CD4-positive, alpha-beta T cell treated with Interferon alpha-2 for 1 hour (primary cell): ENCODE data around the gene TMEM132D.
"Not testable (repeated sequence)": the region's sequence is repeated elsewhere in the genome, so short reads cannot be mapped to it uniquely, and the experiment has no call there.

ENCODE experiments used
- DNase-seq, 2 donors: peaks; one replicate each; pipeline ENCODE4 v3.0.0-alpha.2; 2020 to 2022

The TMEM132D gene

DNA sequence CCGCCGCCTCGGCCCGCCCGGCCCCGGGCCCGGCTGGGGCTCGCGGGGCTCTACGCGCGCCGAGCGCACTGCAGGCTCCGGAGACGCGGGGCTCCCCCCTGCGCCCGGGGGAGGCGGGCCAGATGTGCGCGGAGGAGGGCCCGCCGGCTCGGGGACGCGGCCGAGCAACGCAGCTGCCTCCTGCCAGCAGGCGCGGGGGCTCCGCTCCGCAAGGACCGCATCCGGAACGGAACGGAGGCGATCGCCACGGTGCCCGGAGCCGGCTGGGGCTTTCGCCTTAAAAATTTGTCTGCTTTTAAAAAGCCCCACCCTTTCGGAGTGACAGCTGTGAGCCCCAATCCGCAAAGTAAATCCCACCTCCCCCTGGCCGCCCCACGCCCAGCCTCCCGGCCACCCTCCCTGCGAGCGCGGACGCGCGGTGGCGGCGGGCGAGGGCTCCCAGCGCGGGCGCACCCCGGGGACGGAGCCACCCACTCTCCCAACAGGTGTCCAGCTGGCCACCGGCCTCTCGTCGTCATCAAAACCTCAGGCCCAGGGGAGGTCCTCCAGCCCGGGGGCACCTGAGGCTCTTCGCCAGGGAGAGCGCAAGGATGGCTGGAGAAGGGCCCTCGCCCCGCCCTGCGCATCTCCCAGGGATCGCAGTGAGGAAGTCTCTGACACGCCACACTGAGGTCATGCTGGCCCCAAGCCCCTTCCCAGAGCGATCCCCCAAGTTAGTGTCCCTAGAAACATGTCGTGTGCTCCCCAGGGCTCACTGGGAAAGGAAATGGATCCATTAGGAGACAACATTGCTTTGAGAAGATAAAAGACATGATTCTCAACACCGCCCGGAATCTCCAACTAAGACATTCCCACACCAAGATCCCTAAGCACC, at the start of gene TMEM132D:
Gene TMEM132D (minus strand): TSS at position 70 of the 874 bp plus-strand sequence.
- DNase-seq, result no peak

DNA sequence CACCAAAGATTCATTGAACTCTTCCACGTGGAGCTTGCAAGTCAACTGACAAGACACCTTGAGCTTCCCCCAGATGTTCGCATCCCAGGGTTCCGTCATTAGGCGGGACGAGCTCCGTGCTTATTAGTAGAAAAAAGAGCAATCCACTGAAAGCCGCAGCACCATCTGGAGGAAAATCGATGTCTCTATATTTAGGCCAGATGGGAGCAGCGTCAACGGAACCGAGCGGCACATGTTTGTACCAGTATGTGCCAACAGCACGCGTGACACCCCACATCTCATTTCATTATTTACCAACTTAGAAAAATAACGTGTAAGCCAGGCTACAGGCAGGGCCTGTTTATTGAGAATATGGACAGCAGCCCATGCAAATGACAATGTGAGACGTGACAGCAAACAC, 45.8 kb upstream of the TMEM132D start:
- DNase-seq, result no peak

DNA sequence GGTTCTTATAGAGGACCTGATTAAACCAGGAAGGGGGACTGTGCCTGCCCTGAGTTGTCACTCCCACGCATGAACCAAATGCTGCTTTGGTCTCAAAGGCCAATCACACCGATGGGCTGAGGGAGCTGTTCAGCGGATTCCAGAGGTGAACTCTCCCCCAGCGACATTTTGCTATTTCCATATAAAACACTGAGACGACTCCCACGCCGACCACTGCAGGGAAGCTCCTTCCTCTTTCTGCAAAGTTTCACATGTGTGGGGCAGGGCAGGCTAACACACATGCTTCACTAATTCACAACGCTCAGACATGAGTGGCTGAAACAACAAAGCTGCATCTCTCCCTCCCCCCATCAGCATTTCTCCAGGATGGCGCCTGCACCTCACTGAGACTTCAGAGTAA, 37.8 kb upstream of the TMEM132D start:
- no peak for DNase-seq

DNA sequence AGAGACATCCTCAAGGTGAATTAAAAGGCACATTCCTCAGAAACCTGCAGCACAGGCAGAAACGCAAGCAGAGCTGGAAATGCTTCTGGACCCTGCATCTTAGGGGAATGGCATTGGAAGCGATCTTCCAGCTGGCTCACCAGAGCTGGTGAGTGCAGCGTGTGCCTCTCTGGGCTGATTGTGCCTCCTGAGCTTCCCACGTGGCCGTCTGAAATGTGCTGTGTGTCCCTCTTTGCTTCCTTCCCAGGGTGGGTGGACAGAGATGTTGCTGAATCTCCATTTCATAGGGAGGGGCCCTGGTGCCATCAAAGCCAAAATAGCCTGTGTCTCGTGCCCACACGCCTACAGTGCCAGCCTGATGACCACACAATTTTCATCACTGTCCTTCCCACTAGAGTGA, 34.3 kb upstream of the TMEM132D start:
- no peak for DNase-seq

DNA sequence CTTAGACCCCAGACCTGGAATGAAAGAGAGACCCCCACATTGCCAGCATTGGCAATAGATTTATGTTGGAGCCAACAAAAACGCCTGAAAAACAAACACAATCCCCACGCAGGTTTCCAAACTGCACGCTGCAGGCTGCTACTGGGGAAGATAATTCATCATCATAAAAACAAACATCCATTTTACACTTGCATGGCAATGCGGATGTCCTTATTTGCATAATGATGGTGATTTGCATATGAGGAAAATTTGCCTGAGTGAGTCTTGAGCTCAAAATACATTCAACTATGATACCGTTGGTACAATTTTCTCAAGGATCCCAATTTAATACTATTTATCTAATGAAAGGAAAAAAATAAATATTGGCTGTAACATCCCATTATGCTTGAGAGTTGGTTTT, 33.6 kb upstream of the TMEM132D start:
- no peak for DNase-seq

DNA sequence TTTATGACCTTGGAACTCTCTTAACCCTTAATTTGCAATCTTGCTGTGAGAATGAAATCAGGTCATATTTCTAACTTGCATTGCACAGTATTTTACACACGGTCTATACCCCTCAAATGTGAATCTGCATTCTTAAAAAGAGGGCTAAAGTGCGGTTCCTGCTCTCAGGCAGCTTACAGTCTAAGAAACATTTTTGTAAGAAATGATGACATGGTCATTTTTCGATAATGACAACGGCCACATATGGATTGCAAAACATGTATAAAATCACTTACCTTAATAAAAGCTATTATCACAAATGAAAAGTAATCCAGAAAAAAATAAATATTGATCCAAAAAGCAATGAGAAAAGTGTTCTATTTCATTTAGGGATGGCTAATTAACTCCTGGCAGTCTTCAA, 24.8 kb upstream of the TMEM132D start:
- no peak for DNase-seq

DNA sequence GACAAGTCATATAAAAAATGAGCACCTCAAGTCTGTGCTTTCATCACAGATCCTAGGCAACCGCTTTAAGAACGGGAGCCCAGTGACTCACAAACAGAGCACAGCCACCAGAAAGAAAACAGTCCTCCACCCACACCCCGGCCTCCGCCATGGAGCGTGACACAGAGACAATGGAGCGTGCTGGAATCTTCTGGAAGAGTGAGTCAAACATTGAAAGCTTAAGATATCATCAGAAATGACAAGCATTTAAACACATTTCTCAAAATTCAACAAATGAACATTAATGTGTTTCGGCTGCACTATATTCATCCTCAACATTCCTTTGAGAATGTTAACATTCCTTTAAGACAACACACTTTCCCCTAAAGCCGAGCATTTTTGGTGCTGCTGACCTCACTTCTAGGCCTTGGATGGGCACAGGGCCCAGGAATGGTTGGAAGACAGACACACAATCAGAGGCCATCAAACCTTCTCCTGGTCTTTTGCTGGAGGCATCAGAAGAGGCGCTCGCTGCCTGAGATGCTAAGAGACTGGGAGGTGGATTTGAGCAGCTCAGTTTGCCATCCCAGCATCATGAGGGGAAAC, 23.6 kb upstream of the TMEM132D start:
- no peak for DNase-seq

DNA sequence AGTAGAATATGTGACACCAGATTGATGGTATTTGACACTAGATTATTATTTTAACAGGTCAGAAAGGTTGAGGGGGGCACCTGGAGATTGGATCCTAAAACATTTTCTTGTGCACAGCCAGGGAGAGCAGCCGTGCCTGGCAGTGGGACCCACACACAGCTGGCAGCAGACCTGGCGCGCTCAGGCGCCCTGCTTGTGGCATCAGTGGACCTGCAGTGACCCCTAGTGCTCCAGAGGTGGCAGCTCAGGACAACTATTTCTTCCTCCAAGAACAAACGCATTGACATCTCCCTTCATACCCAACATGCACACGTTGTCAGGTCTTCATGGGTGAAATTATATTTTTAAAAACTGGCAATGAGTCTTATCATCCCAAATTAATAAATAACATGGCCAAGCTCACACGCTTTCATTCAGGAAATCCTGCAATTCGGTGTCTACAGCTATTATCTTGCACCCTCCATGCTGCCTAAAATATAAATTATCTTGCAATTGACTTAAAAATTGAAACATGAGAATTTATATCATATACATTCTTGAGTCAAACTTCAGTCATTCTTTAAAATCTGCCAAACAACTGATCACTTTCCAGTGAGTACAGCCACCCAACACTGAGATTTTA, 7.7 kb upstream of the TMEM132D start:
- peak in 1 of 2 donors; percentile 18 for DNase-seq

DNA sequence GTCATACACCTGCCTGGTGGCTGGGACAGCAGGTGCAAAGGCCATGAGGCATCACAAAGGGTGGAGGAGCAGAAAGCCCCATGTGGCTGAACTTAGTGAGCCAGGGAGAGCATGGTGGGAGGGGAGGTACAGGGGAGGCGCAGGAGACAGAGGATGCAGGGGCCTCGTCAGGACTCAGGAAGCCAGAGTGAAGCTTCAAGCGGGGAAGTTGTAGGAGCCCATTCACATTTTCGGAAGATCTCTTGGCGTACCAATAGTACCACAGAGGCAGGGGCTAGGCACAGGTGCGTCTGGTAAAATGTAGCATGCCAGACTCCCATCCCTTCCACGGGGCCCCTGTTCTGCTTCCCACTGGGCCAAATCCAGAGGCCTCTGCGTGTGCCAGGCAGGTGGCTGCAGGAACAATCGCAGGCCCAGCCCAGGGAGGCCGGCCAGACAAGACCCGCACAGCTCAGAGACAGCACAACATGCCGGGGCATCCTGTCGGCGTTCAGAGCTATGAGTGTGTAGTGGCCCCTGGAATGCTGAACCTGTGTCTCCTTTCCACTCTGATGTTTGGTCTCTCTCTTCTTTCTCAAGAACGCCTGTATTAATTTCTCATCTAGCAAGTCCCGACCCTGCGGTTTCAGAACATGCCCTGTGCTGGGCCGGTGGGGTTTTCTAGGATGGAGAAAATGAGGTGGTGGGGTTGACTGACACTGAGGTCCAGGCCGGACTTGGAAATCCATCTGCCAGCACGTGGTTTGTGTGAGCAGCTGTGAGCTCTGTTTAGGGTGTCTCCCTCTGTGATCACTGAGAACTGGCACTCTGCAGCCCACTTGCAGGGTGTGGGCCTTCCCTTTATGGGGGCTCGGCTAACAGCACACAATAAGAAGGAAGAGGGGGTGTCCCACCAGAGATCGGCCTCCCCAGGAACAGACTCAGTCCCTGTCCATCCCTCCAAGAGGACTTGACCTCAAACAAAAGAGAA, 5.5 kb upstream of the TMEM132D start:
- no peak for DNase-seq

DNA sequence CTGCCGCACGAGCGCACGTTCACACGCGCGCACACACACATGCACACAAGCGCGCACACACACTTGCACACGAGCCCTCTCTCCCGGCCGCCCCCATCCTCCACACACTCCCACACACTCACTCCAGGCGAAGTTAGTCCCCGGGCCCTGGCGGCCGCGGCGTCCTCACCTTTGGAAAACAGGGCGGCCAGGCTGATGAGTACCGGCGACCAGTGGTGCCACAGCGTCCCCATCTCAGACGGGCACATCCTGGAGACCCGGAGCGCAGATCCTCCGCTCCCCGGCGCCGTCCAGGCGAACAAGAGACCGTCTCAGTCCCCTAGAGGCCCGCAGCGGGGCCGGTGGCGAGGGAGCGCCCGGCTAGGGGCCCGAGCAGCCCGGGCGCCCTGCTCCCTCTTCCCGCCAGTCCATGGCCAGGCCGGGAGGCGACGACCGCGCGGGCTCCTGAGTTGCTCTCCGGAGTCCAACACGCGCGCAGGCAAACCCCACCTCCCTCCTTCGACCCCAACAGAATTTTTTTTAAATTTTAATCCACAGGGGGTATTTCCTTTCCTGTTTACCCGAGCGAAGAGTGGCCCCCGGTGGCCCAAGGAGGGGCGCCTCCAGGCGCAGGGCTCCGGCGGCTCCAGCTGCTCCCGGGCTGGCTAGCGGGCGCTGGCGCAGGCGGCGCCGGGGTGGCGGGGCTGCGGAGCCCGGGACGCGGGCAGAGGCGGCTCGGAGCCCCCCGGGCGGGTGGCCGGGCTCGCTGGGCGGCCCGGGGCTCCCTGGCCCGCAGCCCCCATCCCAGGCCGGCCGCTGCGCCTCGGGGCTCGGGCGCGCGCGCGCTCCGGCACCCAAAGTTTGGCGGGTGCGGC, 506 bp downstream of the TMEM132D start:
- DNase-seq, result no peak

DNA sequence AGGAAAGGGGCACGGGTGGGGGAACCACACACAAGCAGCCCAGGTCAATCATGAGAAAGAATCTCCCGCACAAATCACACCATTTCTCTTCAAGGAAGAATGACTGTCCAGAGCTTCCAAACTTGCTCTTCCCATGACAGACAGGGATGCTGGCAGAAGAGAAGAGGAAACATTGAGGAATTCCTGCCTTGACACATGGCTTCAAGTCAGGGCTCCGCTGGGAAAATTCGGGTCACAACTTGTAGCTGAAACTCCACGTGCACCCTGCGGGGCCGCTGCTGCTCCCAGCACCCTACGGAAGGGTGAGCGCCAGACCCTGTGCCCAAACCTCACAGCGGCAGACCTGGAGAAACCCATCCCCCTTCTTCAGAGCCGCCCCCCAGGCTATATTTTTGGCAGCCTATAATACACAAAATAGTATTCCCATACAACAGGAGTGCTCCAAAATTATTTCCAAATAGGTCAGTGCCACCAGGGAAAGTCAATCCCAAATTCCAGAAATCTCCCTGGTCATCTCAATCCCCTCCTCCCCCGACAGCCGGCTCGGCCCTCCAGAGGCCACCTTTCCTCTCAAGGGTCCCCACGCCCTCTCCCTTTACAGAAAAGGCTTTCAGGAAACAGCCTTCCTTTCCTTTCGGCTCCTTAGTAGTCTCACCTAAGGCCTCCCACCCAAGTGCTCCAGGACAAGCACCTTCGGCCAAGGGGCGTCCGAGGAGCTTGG, 1.3 kb downstream of the TMEM132D start:
- no peak for DNase-seq

DNA sequence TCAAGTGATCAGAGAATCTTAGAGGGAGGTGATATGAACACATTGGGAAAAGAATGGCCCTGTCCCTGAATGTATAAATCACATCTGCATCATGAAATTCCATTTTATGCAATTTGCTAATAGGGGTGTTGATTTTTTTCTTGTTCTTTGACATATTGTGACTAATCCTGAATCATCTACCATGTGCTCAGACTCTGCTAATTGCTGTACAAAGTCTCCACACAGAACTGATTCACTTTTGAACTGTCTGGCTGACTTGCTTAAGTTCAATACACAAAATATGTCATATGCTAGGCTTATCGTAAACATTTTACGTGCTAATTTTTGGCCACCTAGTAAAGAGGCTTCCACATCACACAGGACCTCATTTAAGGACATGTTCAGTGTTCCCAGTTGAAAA, 2.6 kb downstream of the TMEM132D start:
- no peak for DNase-seq

DNA sequence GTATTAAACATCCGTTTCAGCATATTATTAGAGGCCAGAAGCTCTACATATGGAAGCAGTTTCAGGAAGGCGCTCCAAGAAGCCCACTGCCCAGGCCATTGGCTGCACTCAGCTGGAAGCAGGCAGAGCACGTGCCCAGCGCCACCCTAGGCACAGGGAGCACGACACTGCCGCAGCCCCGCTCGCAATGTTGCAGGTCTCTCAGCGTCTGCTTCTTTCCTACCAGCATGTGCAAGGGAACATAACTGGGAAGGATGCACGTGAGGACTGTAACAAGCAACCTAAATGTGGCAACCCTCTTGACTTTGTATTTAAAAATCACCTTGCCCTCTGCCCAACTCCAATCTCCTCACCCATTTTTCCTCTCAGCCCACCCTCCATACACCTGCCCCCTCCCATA, 3.5 kb downstream of the TMEM132D start:
- no peak for DNase-seq

DNA sequence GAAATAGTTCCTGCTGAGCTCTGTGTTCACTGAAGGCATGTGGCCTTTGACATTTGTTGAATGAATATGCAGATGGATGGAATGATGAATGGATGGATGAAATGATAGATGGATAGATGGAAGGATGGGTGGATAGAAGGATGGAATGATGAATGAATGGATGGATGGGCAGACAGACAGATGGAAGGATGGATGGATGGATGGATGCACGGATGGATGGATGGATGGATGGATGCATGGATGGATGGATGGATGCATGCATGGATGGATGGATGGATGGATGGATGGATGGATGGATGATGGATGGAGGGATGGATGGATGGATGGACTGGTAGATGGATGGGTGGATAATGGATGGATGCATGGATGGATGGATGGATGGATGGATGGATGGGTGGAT, 4.8 kb downstream of the TMEM132D start:
- not testable (repeated sequence) for DNase-seq

DNA sequence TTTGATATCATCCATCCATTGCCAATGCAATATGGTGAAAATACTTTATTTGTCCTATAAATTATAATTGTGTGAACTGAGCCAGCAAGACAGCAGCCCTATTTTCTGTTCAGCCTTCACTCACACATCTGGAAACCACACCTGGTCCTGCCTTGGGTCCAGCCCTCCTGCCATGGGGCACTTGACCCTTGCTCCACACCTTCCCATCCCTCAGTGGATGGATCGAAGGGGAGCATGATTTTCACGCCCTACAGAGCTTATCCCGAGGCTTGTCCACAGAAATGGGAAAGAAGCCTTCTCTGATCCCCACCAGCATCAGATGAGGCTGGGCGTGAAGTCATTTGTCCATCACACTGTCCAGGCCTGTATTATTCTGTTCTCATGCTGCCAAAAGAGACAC, 10.1 kb downstream of the TMEM132D start:
- no peak for DNase-seq

DNA sequence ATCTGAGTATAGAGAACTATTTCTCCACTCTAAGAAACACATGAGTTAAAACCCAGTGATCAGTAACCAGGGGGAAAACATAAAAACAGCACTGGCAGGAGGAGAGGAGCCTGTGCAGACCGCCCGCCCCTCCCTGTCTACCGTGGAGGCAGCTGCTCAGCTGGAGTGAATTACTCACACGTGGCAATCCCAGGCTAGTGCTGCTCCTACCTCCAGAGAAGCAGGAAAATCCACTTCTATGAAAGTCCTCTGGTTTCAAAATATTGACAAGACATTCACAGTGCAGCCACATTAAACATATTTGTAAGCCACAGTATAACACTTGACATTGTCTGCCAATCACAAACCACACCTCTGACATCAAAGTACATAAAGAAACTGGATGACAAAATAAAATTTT, 16.7 kb downstream of the TMEM132D start:
- no peak for DNase-seq

DNA sequence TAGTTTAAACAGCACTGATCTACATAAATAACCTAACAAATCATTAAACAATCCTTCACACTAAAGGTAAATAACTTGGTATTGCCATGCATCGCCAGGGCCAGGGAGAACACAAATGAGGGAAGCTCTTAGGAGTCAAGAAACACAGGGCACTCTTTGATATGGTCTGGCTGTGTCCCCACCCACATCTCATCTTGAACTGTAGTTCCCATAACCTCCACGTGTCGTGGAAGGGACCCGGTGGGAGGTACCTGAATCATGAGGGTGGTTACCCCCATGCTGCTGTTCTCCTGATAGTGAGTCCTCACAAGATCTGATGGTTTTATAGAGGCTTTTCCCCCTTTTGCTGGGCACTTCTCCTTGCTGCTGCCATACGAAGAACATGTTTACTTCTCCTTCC, 17.3 kb downstream of the TMEM132D start:
- DNase-seq, result no peak

DNA sequence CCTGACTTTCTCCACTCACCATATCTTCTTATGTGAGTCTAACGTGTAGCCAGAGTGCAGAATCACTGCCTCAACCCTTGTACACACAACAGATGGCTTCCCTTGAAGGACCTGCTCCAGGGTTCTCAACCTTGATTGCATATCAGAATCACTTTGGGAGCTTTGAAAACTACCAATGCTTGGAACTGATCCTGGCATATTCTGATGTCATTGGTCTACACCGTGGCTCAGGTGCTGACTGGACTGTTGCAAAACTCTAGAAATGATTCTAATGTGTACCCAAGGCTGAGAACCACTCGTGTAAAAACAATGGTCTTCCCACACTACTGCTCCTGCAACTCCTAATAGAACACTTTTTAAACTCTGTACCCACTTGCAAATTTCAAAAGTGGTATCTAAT, 18.5 kb downstream of the TMEM132D start:
- DNase-seq, result no peak

DNA sequence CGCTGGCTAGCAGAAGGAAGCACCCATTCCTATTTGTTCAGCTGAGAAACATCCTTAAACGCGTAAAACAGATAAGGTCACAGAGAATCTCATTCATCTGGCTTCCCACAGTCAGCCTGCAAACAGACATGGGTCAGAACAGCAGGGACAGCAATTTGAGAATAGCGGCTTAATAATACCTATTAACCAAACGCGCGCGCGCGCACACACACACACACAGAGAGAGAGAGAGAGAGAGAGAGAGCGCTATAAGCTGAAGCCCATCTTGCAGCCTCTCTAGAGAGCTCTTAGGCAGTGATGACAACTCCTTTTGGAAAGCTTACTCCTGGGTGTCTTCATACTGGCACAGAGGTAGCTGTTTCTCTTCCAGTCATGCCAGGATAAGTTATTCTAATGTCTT, 26.4 kb downstream of the TMEM132D start:
- no peak for DNase-seq

DNA sequence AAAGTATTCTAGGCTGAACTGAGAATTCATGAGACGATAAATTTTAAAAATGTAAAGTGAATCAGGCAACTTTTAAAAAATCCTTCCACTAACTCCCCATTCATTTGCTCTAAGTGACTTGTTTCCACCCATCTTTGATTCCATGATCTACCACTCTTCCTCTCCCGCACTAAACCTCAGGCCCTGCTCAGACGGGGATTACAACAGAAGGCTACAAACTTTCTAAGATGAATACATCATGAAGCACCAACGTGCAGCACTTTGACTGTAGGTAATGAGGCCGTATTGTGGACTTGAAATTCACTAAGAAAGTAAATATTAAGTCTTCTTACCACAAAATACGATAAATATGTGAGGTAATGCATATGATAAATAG, 30.0 kb downstream of the TMEM132D start:
- no peak for DNase-seq

DNA sequence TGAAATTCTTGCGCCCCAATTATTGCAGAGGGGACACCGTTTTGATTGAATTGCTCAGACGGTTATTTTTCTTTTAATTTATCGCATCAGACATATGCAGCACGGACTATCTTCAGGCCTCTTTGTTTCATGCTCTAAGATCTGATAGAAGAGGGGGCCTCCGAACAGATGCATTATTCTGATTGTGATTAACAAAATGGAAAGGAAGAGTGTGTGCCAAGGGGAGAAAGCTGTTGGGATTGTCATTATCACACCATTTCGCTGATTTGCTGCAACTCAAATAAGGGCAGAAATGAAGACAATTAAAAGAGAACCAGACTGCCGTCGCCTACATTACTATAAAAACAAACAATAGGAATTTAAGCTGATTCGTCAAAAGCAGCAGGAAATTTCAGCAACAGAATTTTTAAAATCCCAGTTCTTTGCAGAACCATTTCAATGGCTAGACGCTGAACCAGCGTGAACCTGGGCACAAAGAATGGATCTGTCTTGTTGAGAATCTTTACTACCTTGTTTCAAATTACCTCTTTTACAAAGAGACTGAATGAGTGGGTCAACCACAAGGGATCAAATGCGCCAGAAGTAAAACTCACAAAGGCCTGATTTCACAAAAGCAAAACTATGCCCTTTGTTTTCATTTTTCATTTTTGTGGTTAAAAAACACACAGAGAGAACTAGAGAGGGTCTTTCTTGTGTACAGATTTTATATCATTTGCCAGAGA, 30.6 kb downstream of the TMEM132D start:
- no peak for DNase-seq
